Fibroblast of lung (primary cell): ENCODE measurements around the gene C7. TPM values are rescaled to one million over a fixed set of nuclear protein-coding genes. Genes with fewer than 3 reads are reported as not detected.

ENCODE experiments used
- DNase-seq, 2 donors: peaks; one replicate each; pipeline versions ENCODE4 v3.0.0 to v3.0.0-alpha.2; 2010; ENCODE audit warnings: low read depth in 2 of 2
- H2AFZ ChIP-seq: 2 replicates; pipeline ENCODE4 v1.5.1; 2012; ENCODE audit warnings: low read length, control low read depth, inconsistent platforms
- H3K27ac ChIP-seq: 2 replicates; pipeline ENCODE4 v1.5.1; 2011; ENCODE audit warnings: low read length, control low read depth; ENCODE audit not compliant: insufficient read depth
- H3K27me3 ChIP-seq: 2 replicates; pipeline ENCODE4 v1.5.1; 2011; ENCODE audit warnings: mild to moderate bottlenecking, low read length; ENCODE audit not compliant: control insufficient read depth, insufficient read depth
- H3K36me3 ChIP-seq: 2 replicates; pipeline ENCODE4 v1.5.1; 2011; ENCODE audit warnings: low read length; ENCODE audit not compliant: control insufficient read depth, insufficient read depth
- H3K4me1 ChIP-seq: 2 replicates; pipeline ENCODE4 v1.5.1; 2011; ENCODE audit warnings: low read length; ENCODE audit not compliant: control insufficient read depth, insufficient read depth; ENCODE audit errors: extremely low read depth
- H3K4me2 ChIP-seq: 2 replicates; pipeline ENCODE4 v1.5.1; 2011; ENCODE audit warnings: low read length, control low read depth; ENCODE audit not compliant: insufficient read depth; ENCODE audit errors: extremely low read depth
- H3K4me3 ChIP-seq, 4 experiments: fragments of 200-600 bp in 1 of 4; sonication (generic) in 1 of 4; replicated peaks in 1 of 4; 2 replicates each; pipeline ENCODE4 v1.5.1; 2011 to 2016; ENCODE audit warnings: low read length in 4 of 4, low read depth in 3 of 4, mild to moderate bottlenecking in 3 of 4, control low read depth in 2 of 4, inconsistent platforms in 1 of 4, mixed read lengths in 1 of 4; ENCODE audit not compliant: insufficient read depth in 1 of 4; ENCODE audit errors: control extremely low read depth in 1 of 4
- H3K79me2 ChIP-seq: 2 replicates; pipeline ENCODE4 v1.5.1; 2012; ENCODE audit warnings: mild to moderate bottlenecking, low read length, inconsistent platforms; ENCODE audit not compliant: control insufficient read depth, insufficient read depth
- H3K9ac ChIP-seq: 2 replicates; pipeline ENCODE4 v1.5.1; 2011; ENCODE audit warnings: mild to moderate bottlenecking, low read length, control low read depth; ENCODE audit not compliant: insufficient read depth
- H3K9me3 ChIP-seq: 2 replicates; pipeline ENCODE4 v1.5.1; 2012; ENCODE audit warnings: low read depth, low read length; ENCODE audit not compliant: control insufficient read depth, insufficient read depth
- H4K20me1 ChIP-seq: 2 replicates; pipeline ENCODE4 v1.5.1; 2011; ENCODE audit warnings: low read length; ENCODE audit not compliant: control insufficient read depth, insufficient read depth; ENCODE audit errors: extremely low read depth
- CTCF ChIP-seq, 2 donors: IDR thresholded peaks in 1 of 2; conservative IDR thresholded peaks in 1 of 2; 1 replicate in 1 of 2; 2 replicates in 1 of 2; pipeline ENCODE4 v1.5.1; 2011 to 2012; ENCODE audit warnings: low read length in 2 of 2, control low read depth in 1 of 2, inconsistent platforms in 1 of 2, low read depth in 1 of 2, mild to moderate bottlenecking in 1 of 2
- EZH2 ChIP-seq: IDR thresholded peaks from 2 replicates; pipeline ENCODE4 v1.5.1; 2012; ENCODE audit warnings: low read length, control low read depth, mild to moderate bottlenecking; ENCODE audit errors: missing control alignments
- polyA plus RNA-seq, 2 donors: library from polyadenylated mRNA; depleted of rRNA in 1 of 2; stranded (reverse) in 1 of 2; unstranded in 1 of 2; fragments of >200 nt; gene quantifications; 2 replicates each; pipeline ENCODE4 v1.2.1, GENCODE V29; 2011 to 2012; ENCODE audit warnings: missing spikeins in 1 of 2
- total RNA-seq: library from RNA; depleted of rRNA; stranded (reverse); fragments of >200 nt; gene quantifications from 2 replicates; pipeline ENCODE4 v1.2.1, GENCODE V29; 2014

Gene C7
- total and polyA plus RNA-seq, 2 donors (not counting 1 experiment from before 2014, with no cell fraction given) = under 0.01 to 1.5 TPM

GRCh38 chr5:40945111-40945510 is 35.8 kb downstream of the C7 start:
- no peak overlapping the region for H3K9ac ChIP-seq
- no peaks in the 10 kb centered on the region for H3K4me1 ChIP-seq
- H3K36me3 ChIP-seq = no peaks in the 10 kb centered on the region
- no peak for TF ChIP-seq CTCF (conservative IDR thresholded peaks at IDR 0.05 in 1 of 2, IDR thresholded peaks at IDR 0.05 in 1 of 2; ENCODE audit: low read depth in 1 of 2, low read length in 2 of 2)
- no peak for TF ChIP-seq EZH2
- no peak for DNase-seq
- H3K27ac ChIP-seq = no peak overlapping the region
- H3K4me2 ChIP-seq = no peak overlapping the region
- no peak overlapping the region for H2AFZ ChIP-seq
- no peaks in the 10 kb centered on the region for H3K9me3 ChIP-seq
- H4K20me1 ChIP-seq = no peaks in the 10 kb centered on the region
- no peaks in the 10 kb centered on the region for H3K27me3 ChIP-seq
- H3K79me2 ChIP-seq = no peaks in the 10 kb centered on the region
- no peak overlapping the region for H3K4me3 ChIP-seq

GRCh38 chr5:40955313-40955712 is 46.0 kb downstream of the C7 start:
- H3K79me2 ChIP-seq = no peaks in the 10 kb centered on the region
- H3K9ac ChIP-seq = no peak overlapping the region

GRCh38 chr5:40957048-40957447 is 47.8 kb downstream of the C7 start:
- Histone ChIP-seq H3K36me3 (no peaks in the 10 kb centered on the region), H3K27ac (no peak overlapping the region), H3K4me2 (no peak overlapping the region), H3K4me3 (no peak overlapping the region), H3K9ac (no peak overlapping the region), H3K79me2 (no peaks in the 10 kb centered on the region), H3K27me3 (no peaks in the 10 kb centered on the region), H3K4me1 (no peaks in the 10 kb centered on the region), H4K20me1 (no peaks in the 10 kb centered on the region), H3K9me3 (no peaks in the 10 kb centered on the region), H2AFZ (no peak overlapping the region)
- no peak for TF ChIP-seq EZH2
- TF ChIP-seq CTCF (conservative IDR thresholded peaks at IDR 0.05 in 1 of 2, IDR thresholded peaks at IDR 0.05 in 1 of 2; ENCODE audit: low read depth in 1 of 2, low read length in 2 of 2) = no peak
- DNase-seq = no peak

More at GRCh38 chr5:40955313-40955712, 46.0 kb downstream of the C7 start:
- Histone ChIP-seq H3K36me3 (no peaks in the 10 kb centered on the region), H3K4me3 (no peak overlapping the region), H2AFZ (no peak overlapping the region), H3K4me2 (no peak overlapping the region), H3K27me3 (no peaks in the 10 kb centered on the region), H3K27ac (no peak overlapping the region), H3K4me1 (no peaks in the 10 kb centered on the region), H4K20me1 (no peaks in the 10 kb centered on the region), H3K9me3 (no peaks in the 10 kb centered on the region)
- TF ChIP-seq EZH2 (no peak), CTCF (conservative IDR thresholded peaks at IDR 0.05 in 1 of 2, IDR thresholded peaks at IDR 0.05 in 1 of 2; ENCODE audit: low read depth in 1 of 2, low read length in 2 of 2) (no peak)
- no peak for DNase-seq
